Liver (tissue), 9 donors: ENCODE data around the gene ARID3A. TPM values are rescaled to one million over a fixed set of nuclear protein-coding genes. Genes with fewer than 3 reads are reported as not detected.

Source experiments
- DNase-seq: peaks from one replicate; pipeline ENCODE4 v3.0.0-alpha.2; 2017; ENCODE audit warnings: low spot score
- H3K27ac ChIP-seq, 2 donors: one replicate each; pipeline ENCODE4 v1.7.0; 2013; ENCODE audit warnings: inconsistent platforms in 2 of 2, low read length in 2 of 2, control low read depth in 1 of 2, low read depth in 1 of 2, mild to moderate bottlenecking in 1 of 2
- H3K27me3 ChIP-seq, 4 donors: one replicate each; pipeline versions ENCODE4 v1.6.1 to v1.7.0; 2013; ENCODE audit warnings: low read length in 3 of 4, inconsistent platforms in 1 of 4, mild to moderate bottlenecking in 1 of 4, moderate library complexity in 1 of 4; ENCODE audit not compliant: control insufficient read depth in 4 of 4, insufficient read depth in 4 of 4
- H3K36me3 ChIP-seq, 4 donors: one replicate each; pipeline versions ENCODE4 v1.6.1 to v1.7.0; 2013; ENCODE audit warnings: low read length in 3 of 4, mild to moderate bottlenecking in 3 of 4, low read depth in 1 of 4, moderate library complexity in 1 of 4; ENCODE audit not compliant: control insufficient read depth in 4 of 4, insufficient read depth in 3 of 4
- H3K4me1 ChIP-seq, 4 donors: one replicate each; pipeline versions ENCODE4 v1.6.1 to v1.7.0; 2013; ENCODE audit warnings: low read length in 3 of 4, mild to moderate bottlenecking in 3 of 4, moderate library complexity in 1 of 4; ENCODE audit not compliant: control insufficient read depth in 4 of 4, insufficient read depth in 4 of 4
- H3K4me3 ChIP-seq, 3 donors: one replicate each; pipeline versions ENCODE4 v1.6.1 to v1.7.0; 2013; ENCODE audit warnings: low read length in 3 of 3, control low read depth in 1 of 3, low read depth in 1 of 3, mild to moderate bottlenecking in 1 of 3
- H3K9ac ChIP-seq, 2 donors: one replicate each; pipeline ENCODE4 v1.7.0; 2013; ENCODE audit warnings: low read length in 2 of 2, mild to moderate bottlenecking in 2 of 2, moderate library complexity in 2 of 2, control low read depth in 1 of 2, low read depth in 1 of 2
- H3K9me3 ChIP-seq, 4 donors: one replicate each; pipeline versions ENCODE4 v1.6.1 to v1.7.0; 2013; ENCODE audit warnings: low read length in 3 of 4; ENCODE audit not compliant: control insufficient read depth in 4 of 4
- ATF3 ChIP-seq: IDR thresholded peaks from 2 replicates; pipeline ENCODE4 v1.6.1; 2016; ENCODE audit warnings: antibody characterized with exemption
- CTCF ChIP-seq: fragments of 150-350 bp; IDR thresholded peaks from 2 replicates; pipeline ENCODE4 v1.5.1; 2017; ENCODE audit warnings: improper control_type of control experiment, low read depth, low read length; ENCODE audit not compliant: missing input control
- EGR1 ChIP-seq, 2 donors: IDR thresholded peaks; 2 replicates each; pipeline ENCODE4 v1.6.1; 2016 to 2018; ENCODE audit warnings: antibody characterized with exemption in 2 of 2, low read depth in 2 of 2
- FOXA1 ChIP-seq: IDR thresholded peaks from 2 replicates; pipeline ENCODE4 v1.6.1; 2016; ENCODE audit warnings: antibody characterized with exemption
- FOXA2 ChIP-seq: IDR thresholded peaks from 2 replicates; pipeline ENCODE4 v1.6.1; 2016; ENCODE audit warnings: antibody characterized with exemption
- GABPA ChIP-seq, 2 donors: IDR thresholded peaks in 1 of 2; conservative IDR thresholded peaks in 1 of 2; 2 replicates each; pipeline ENCODE4 v1.6.1; 2016; ENCODE audit warnings: antibody characterized with exemption in 2 of 2, mild to moderate bottlenecking in 1 of 2, moderate library complexity in 1 of 2
- HNF4A ChIP-seq, 2 donors: conservative IDR thresholded peaks; 2 replicates each; pipeline ENCODE4 v1.6.1; 2016; ENCODE audit warnings: antibody characterized with exemption in 2 of 2, mild to moderate bottlenecking in 2 of 2
- HNF4G ChIP-seq: IDR thresholded peaks from 2 replicates; pipeline ENCODE4 v1.6.1; 2016; ENCODE audit warnings: antibody characterized with exemption
- JUND ChIP-seq, 2 donors: IDR thresholded peaks; 2 replicates each; pipeline ENCODE4 v1.6.1; 2016; ENCODE audit warnings: antibody characterized with exemption in 2 of 2
- MAX ChIP-seq: IDR thresholded peaks from 2 replicates; pipeline ENCODE4 v1.6.1; 2016; ENCODE audit warnings: antibody characterized with exemption
- NR2F2 ChIP-seq: IDR thresholded peaks from 2 replicates; pipeline ENCODE4 v1.6.1; 2016; ENCODE audit warnings: antibody characterized with exemption
- RAD21 ChIP-seq, 2 donors: IDR thresholded peaks; 2 replicates each; pipeline ENCODE4 v1.6.1; 2016; ENCODE audit warnings: antibody characterized with exemption in 2 of 2, mild to moderate bottlenecking in 2 of 2
- RXRA ChIP-seq, 2 donors: IDR thresholded peaks; 2 replicates each; pipeline ENCODE4 v1.6.1; 2017 to 2018; ENCODE audit warnings: antibody characterized with exemption in 2 of 2, mild to moderate bottlenecking in 1 of 2
- SP1 ChIP-seq: IDR thresholded peaks from 2 replicates; pipeline ENCODE4 v1.6.1; 2018; ENCODE audit warnings: antibody characterized with exemption, mild to moderate bottlenecking
- TAF1 ChIP-seq: conservative IDR thresholded peaks from 2 replicates; pipeline ENCODE4 v1.6.1; 2016; ENCODE audit warnings: antibody characterized with exemption, mild to moderate bottlenecking
- YY1 ChIP-seq: IDR thresholded peaks from 2 replicates; pipeline ENCODE4 v1.6.1; 2016; ENCODE audit warnings: antibody characterized with exemption, mild to moderate bottlenecking
- ZBTB33 ChIP-seq: IDR thresholded peaks from 2 replicates; pipeline ENCODE4 v1.6.1; 2016; ENCODE audit warnings: antibody characterized with exemption
- WGBS: extraction: QIAGEN DNeasy Blood & Tissue Kit; methylation state at CpG from one replicate; pipeline ENCODE4 v1.1.7; 2013; 5-methylcytosine and 5-hydroxymethylcytosine counted together
- polyA plus RNA-seq, 2 donors: library from polyadenylated mRNA; stranded (reverse) in 1 of 2; unstranded in 1 of 2; fragments of 200-250 nt in 1 of 2; fragments of >200 nt in 1 of 2; fragmentation: Nextera tagmentation in 1 of 2; extraction: Ambion mirVana in 1 of 2; gene quantifications; one replicate each; pipeline versions ENCODE4 v1.2.1 to v1.2.3, GENCODE V29; 2013 to 2015
- total RNA-seq, 2 donors: library from RNA; depleted of rRNA; stranded (reverse); fragments of >200 nt; gene quantifications; one replicate each; pipeline ENCODE4 v1.2.3, GENCODE V29; 2014
- TF ChIP-seq, protein P1 (sequence below): IDR thresholded peaks from 2 replicates; pipeline ENCODE4 v1.6.1; 2016; ENCODE audit warnings: antibody characterized with exemption, mild to moderate bottlenecking
- donor health status: healthy.
- donor health status: healthy.
- donor health status: healthy.
- donor health status: healthy.
- donor health status: healthy.

ARID3A gene
- total and polyA plus RNA-seq, 4 donors = 0.74 to 42.4 (median 3.1) TPM

DNA sequence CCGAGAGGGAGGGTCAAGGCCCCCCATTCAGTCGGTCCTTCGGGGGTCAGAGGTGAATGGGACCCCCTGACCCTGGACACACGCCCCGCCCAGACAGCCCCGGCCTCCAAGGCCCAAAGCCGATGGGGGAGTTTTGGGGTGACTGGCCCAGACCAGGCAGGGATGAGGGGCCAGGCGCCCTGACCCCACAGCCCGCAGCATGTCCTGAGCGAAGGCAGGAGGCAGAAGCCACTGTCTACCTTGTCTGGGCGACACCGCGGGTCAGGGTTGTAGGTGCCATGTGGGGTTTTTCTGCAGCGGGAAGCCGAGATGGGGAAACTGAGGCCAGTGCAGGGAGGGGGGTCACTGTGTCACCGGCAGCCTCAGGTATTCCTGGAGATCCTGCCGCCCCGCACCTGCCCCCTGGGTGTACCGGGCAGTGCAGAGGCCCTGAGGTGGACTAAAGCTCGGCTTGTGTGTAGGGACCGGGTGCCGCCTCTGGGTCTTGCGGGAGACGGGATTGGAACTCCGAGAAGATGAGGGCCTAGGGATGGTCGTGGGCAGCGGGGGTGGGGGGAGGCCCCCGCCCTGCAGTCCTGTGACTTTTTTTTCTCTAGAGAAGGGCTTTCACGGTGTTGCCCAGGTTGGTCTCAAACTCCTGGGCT, 8.5 kb downstream of the ARID3A start:
- WGBS = 66% methylated on average over 29 of the region's 29 CpGs
- TF ChIP-seq JUND (IDR thresholded peaks at IDR 0.05) (no peak), HNF4A (conservative IDR thresholded peaks at IDR 0.05) (no peak), ATF3 (no peak), RAD21 (IDR thresholded peaks at IDR 0.05) (no peak), FOXA2 (no peak), ZBTB33 (no peak), SP1 (no peak), YY1 (no peak), CTCF (no peak), RXRA (IDR thresholded peaks at IDR 0.05) (no peak), EGR1 (IDR thresholded peaks at IDR 0.05; ENCODE audit: low read depth in 2 of 2) (no peak), GABPA (IDR thresholded peaks at IDR 0.05 in 1 of 2, conservative IDR thresholded peaks at IDR 0.05 in 1 of 2) (no peak), HNF4G (no peak), NR2F2 (no peak), MAX (no peak)
- H3K9ac ChIP-seq = no peak overlapping the region
- DNase-seq = no peak
- H3K27me3 ChIP-seq = no peaks in the 10 kb centered on the region
- H3K9me3 ChIP-seq = no peaks in the 10 kb centered on the region
- H3K4me1 ChIP-seq = peaks cover 16 to 45% (median 25%) of the 10 kb centered on the region in 4 donors
- H3K4me3 ChIP-seq = no peak overlapping the region
- H3K27ac ChIP-seq = peak overlapping the region; percentile 35 to 41
- no peaks in the 10 kb centered on the region for H3K36me3 ChIP-seq

DNA sequence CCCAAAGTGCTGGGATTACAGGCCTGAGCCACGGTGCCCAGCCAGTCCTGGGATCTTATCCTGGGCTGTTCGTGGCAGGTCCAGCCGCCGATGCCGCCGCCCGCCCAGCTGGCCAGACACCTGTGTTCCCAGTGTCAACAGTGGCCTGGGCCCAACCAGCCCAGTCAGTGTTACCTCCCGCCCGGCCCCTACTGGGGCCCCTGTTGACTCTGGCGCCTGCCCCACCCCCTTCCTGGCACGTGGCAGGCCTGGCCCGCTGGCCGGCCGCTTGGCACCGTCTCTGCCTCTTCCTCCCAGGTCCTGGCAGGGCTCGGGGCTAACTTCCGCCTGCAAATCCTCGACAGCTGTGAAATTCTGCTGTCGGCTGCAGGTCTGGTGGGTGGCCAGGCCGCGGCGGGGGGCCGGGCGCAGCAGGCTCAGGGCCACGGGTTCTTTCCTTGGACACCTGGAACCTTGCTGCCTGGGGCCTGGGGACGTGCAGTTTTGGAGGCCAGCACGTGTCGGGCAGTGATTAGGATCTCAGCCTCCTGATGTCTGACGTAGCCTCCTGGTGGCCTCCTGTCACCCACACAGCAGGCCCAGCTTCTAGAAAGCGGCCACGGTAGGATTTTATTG, 9.1 kb downstream of the ARID3A start:
- Histone ChIP-seq H3K4me1 (peaks cover 23 to 52% (median 31%) of the 10 kb centered on the region in 4 donors), H3K4me3 (no peak overlapping the region), H3K9ac (no peak overlapping the region), H3K9me3 (no peaks in the 10 kb centered on the region), H3K36me3 (no peaks in the 10 kb centered on the region), H3K27me3 (no peaks in the 10 kb centered on the region), H3K27ac (peak overlapping the region; percentile 35 to 41)
- 9% methylated on average over 31 of the region's 31 CpGs for WGBS
- no peak for DNase-seq
- TF ChIP-seq FOXA1 (peak; percentile 97), FOXA2 (peak; percentile 97), HNF4A (conservative IDR thresholded peaks at IDR 0.05) (peak in 1 of 2 donors; percentile 73), SP1 (peak; percentile 84), JUND (IDR thresholded peaks at IDR 0.05) (peak in 1 of 2 donors; percentile 83), NR2F2 (no peak), MAX (peak; percentile 98), EGR1 (IDR thresholded peaks at IDR 0.05; ENCODE audit: low read depth in 2 of 2) (peak; percentile 70 to 97), RXRA (IDR thresholded peaks at IDR 0.05) (peak; percentile 75 to 91), ATF3 (no peak), CTCF (no peak), GABPA (IDR thresholded peaks at IDR 0.05 in 1 of 2, conservative IDR thresholded peaks at IDR 0.05 in 1 of 2) (peak in 1 of 2 donors; percentile 80), RAD21 (IDR thresholded peaks at IDR 0.05) (peak; percentile 39 to 41), HNF4G (no peak), YY1 (peak; percentile 80), TAF1 (no peak)
- TF ChIP-seq, protein P1, sequence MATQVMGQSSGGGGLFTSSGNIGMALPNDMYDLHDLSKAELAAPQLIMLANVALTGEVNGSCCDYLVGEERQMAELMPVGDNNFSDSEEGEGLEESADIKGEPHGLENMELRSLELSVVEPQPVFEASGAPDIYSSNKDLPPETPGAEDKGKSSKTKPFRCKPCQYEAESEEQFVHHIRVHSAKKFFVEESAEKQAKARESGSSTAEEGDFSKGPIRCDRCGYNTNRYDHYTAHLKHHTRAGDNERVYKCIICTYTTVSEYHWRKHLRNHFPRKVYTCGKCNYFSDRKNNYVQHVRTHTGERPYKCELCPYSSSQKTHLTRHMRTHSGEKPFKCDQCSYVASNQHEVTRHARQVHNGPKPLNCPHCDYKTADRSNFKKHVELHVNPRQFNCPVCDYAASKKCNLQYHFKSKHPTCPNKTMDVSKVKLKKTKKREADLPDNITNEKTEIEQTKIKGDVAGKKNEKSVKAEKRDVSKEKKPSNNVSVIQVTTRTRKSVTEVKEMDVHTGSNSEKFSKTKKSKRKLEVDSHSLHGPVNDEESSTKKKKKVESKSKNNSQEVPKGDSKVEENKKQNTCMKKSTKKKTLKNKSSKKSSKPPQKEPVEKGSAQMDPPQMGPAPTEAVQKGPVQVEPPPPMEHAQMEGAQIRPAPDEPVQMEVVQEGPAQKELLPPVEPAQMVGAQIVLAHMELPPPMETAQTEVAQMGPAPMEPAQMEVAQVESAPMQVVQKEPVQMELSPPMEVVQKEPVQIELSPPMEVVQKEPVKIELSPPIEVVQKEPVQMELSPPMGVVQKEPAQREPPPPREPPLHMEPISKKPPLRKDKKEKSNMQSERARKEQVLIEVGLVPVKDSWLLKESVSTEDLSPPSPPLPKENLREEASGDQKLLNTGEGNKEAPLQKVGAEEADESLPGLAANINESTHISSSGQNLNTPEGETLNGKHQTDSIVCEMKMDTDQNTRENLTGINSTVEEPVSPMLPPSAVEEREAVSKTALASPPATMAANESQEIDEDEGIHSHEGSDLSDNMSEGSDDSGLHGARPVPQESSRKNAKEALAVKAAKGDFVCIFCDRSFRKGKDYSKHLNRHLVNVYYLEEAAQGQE = peak; percentile 79
